Breast epithelium (tissue), 4 donors: ENCODE results near the gene GRIN1. TPM values are rescaled to one million over a fixed set of nuclear protein-coding genes. Genes with fewer than 3 reads are reported as not detected.

Experiments used
- DNase-seq, 2 donors: peaks; one replicate each; pipeline ENCODE4 v3.0.0-alpha.2; 2019; ENCODE audit warnings: low spot score in 2 of 2
- H3K27ac ChIP-seq, 2 donors: fragments of 200-600 bp; sonication (generic) in 1 of 2; one replicate each; pipeline ENCODE4 v1.5.1; 2016 to 2019; ENCODE audit warnings: mild to moderate bottlenecking in 1 of 2
- H3K27me3 ChIP-seq, 2 donors: fragments of 200-600 bp; sonication (generic) in 1 of 2; one replicate each; pipeline versions ENCODE4 v1.5.1 to v1.6.0; 2017 to 2019; ENCODE audit warnings: control low read depth in 1 of 2, mild to moderate bottlenecking in 1 of 2
- H3K36me3 ChIP-seq: fragments of 200-600 bp; one replicate; pipeline ENCODE4 v1.5.1; 2019
- H3K4me1 ChIP-seq, 2 donors: fragments of 200-600 bp; sonication (generic); one replicate each; pipeline ENCODE4 v1.5.1; 2016 to 2019; ENCODE audit warnings: control low read depth in 1 of 2
- H3K4me3 ChIP-seq, 3 donors: fragments of 200-600 bp; sonication (generic); 1 replicate in 2 of 3; 2 replicates in 1 of 3; pipeline ENCODE4 v1.5.1; 2016 to 2019; ENCODE audit warnings: mild to moderate bottlenecking in 3 of 3, moderate library complexity in 2 of 3
- H3K9me3 ChIP-seq, 2 donors: fragments of 200-600 bp; sonication (generic) in 1 of 2; one replicate each; pipeline ENCODE4 v1.5.1; 2016 to 2019; ENCODE audit warnings: control low read depth in 1 of 2
- POLR2A ChIP-seq: fragments of 450-650 bp; IDR thresholded peaks from one replicate; pipeline ENCODE4 v1.6.1; 2016; ENCODE audit warnings: antibody characterized with exemption, mild to moderate bottlenecking, moderate library complexity
- POLR2AphosphoS5 ChIP-seq, 3 donors: sonication (generic); formaldehyde crosslinking; IDR thresholded peaks; one replicate each; pipeline ENCODE4 v1.6.1; 2017; ENCODE audit warnings: antibody characterized with exemption in 3 of 3
- intact Hi-C: fragments of 100-400 bp; cut with DNase I; formaldehyde crosslinking; loops from one replicate; pipeline ENCODE4 v1.15.1; 2023; ENCODE audit warnings: low total_unique reads
- total RNA-seq, 3 donors: library from RNA; depleted of rRNA; stranded (reverse); fragments of >200 nt; gene quantifications; one replicate each; pipeline ENCODE4 v1.1.0, GENCODE V29; 2016
- TF ChIP-seq, protein P1 (sequence below), 3 donors: fragments of 450-650 bp; IDR thresholded peaks; one replicate each; pipeline ENCODE4 v1.5.1; 2016 to 2017; ENCODE audit warnings: antibody characterized with exemption in 3 of 3, mild to moderate bottlenecking in 3 of 3, moderate library complexity in 3 of 3

The GRIN1 gene
- total RNA-seq, 3 donors from 2014 or later, result 1.3 to 1.9 TPM; not detected in 1

DNA sequence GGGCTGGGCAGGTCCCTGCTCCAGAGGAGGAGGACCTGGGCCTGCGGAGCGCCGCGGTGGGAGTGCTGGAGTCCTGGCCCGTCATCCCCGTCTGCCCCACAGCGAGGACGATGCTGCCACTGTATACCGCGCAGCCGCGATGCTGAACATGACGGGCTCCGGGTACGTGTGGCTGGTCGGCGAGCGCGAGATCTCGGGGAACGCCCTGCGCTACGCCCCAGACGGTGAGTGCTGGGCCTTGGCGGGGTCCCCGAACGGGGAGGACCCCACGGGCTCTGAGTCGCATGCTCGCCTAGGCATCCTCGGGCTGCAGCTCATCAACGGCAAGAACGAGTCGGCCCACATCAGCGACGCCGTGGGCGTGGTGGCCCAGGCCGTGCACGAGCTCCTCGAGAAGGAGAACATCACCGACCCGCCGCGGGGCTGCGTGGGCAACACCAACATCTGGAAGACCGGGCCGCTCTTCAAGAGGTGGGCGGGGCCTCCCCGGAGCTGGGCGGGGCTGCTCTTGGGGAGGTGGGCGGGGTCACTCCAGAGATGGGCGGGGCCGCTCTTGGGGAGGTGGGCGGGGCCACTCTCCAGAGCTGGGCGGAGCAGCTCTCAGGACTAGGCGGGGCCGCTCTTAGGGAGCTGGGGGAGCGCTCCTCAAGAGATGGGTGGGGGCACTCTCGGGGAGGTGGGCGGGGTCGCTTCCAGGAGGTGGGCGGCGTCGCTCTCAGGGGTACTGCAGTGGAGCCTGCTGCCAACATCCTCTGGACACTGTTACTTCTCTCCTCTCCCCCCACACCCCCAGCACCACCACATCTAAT is 17.8 kb downstream of the GRIN1 start:
- TF ChIP-seq POLR2AphosphoS5 (IDR thresholded peaks at IDR 0.05), result no peak
- TF ChIP-seq, protein P1, sequence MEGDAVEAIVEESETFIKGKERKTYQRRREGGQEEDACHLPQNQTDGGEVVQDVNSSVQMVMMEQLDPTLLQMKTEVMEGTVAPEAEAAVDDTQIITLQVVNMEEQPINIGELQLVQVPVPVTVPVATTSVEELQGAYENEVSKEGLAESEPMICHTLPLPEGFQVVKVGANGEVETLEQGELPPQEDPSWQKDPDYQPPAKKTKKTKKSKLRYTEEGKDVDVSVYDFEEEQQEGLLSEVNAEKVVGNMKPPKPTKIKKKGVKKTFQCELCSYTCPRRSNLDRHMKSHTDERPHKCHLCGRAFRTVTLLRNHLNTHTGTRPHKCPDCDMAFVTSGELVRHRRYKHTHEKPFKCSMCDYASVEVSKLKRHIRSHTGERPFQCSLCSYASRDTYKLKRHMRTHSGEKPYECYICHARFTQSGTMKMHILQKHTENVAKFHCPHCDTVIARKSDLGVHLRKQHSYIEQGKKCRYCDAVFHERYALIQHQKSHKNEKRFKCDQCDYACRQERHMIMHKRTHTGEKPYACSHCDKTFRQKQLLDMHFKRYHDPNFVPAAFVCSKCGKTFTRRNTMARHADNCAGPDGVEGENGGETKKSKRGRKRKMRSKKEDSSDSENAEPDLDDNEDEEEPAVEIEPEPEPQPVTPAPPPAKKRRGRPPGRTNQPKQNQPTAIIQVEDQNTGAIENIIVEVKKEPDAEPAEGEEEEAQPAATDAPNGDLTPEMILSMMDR (IDR thresholded peaks at IDR 0.05), result no peak
- TF ChIP-seq POLR2A, result no peak
- Histone ChIP-seq H3K36me3 (no peaks in the 10 kb centered on the region), H3K27me3 (peaks cover 3 to 72% of the 10 kb centered on the region in 2 donors), H3K4me3 (peak overlapping the region in 2 of 3 donors; percentile 3 to 46), H3K4me1 (no peaks in the 10 kb centered on the region), H3K9me3 (no peaks in the 10 kb centered on the region), H3K27ac (no peak overlapping the region)
- DNase-seq, result no peak
- intact Hi-C loops, result no loop called here

DNA sequence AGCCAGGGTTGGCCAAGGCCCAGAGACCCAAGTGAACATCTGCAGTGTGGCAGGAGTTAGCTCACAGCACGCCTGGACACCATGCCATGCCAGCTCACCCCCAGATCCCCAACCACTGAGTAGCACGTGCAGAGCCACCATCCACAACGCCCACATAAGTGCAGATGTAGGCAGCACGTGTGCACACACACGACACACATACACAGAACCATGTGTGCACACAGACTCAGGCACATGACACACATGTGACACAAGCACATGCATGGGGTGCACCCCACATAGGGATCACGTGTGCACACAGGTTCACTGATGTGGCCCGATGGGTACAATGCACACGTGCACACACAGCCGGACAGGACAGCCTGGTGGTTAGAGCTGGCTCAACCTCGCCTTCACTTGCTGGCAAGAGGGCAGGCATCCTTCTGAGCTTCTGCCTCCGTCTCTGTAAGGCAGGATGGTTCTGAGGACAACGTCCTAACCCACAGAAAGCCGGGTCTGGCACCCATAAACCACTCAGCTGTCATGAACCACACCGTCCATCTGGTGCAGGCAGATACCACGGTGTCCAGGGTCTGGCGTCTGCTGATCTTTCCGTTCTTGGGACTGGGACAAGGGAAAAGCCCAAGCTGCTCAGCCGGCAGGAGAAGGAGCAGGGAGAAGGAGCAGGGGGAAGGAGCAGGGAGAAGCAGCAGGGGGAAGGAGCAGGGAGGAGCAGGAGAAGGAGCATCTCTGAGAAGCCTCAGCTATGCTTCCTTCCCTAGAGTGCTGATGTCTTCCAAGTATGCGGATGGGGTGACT is 18.9 kb downstream of the GRIN1 start:
- H3K27me3 ChIP-seq, result peaks cover 3 to 83% of the 10 kb centered on the region in 2 donors
- H3K36me3 ChIP-seq, result no peaks in the 10 kb centered on the region
- H3K4me1 ChIP-seq, result peaks cover 0 to under 1% of the 10 kb centered on the region in 2 donors
- no peak for DNase-seq
- intact Hi-C loops, result no loop called here
- TF ChIP-seq, protein P1 (IDR thresholded peaks at IDR 0.05), result no peak
- no peak for TF ChIP-seq POLR2A
- TF ChIP-seq POLR2AphosphoS5 (IDR thresholded peaks at IDR 0.05), result no peak
- no peak overlapping the region for H3K4me3 ChIP-seq
- no peak overlapping the region for H3K27ac ChIP-seq
- no peaks in the 10 kb centered on the region for H3K9me3 ChIP-seq

DNA sequence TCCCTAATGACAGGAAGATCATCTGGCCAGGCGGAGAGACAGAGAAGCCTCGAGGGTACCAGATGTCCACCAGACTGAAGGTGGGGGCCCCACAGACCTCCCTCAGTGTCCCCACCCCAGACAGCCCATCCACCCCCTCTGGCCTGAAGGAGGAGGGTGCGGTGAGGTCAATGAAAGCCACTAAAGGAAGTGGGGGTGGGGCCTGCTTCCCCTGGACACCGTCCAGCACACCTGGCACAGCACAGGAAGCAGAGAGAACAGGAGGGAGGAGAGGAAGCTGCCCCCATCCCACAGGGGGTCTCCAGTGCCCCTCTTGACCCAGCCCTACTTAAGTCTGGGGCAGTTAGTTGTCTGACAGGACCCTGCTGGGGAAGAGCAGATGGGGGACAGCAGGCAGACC is 19.7 kb downstream of the GRIN1 start:
- DNase-seq, result no peak
- TF ChIP-seq, protein P1 (IDR thresholded peaks at IDR 0.05), result no peak
- TF ChIP-seq POLR2AphosphoS5 (IDR thresholded peaks at IDR 0.05), result no peak
- TF ChIP-seq POLR2A, result no peak
- no peaks in the 10 kb centered on the region for H3K9me3 ChIP-seq
- no peak overlapping the region for H3K4me3 ChIP-seq
- no peak overlapping the region for H3K27ac ChIP-seq
- intact Hi-C loops, result no loop called here
- no peaks in the 10 kb centered on the region for H3K36me3 ChIP-seq
- peaks cover 3 to 91% of the 10 kb centered on the region in 2 donors for H3K27me3 ChIP-seq
- peaks cover 0 to 4% of the 10 kb centered on the region in 2 donors for H3K4me1 ChIP-seq

DNA sequence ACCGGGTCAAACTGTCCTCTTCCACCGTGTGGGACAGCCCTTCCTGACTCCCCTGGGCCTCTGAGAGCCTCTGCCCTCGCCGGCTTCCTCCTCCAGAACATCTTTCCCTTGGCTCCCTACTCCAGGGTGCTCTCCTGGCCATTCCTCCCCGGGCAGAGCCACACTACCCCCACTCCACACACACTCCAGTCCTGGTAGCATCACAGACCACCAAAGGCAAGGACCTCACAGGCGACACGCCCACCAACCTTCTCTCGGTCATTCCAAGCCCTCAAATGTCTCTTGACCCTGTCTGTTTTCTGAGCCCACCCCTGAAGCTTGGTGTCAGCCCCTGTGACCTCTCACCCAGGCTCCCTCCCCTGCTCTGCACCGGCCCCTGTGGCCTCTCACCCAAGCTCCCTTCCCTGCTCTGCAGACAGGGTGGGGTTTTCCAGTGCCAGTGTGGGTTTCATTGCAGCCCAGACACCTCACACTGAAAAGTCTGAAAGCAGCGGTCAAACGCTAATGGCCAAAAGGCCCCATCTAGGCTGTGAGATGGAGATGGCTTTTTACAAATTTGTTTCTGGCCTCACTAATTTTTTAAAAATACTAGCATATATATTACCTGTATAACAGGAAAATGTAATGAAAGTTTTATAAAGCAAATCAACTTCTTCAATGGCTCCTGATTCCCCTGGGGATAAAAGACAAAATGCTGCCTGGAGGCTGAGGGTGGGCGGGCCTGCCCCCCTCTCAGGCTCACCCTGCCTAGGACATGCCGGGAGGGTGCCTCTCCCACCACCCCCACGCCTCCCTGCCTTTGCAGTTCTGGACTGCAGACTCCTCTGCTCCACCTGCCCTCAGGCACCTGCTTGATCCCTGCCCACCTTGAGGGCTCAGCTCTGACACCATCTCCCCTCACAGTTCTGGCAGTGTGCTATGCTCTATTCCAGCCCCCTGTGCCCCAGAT is 20.4 kb downstream of the GRIN1 start:
- TF ChIP-seq, protein P1 (IDR thresholded peaks at IDR 0.05), result no peak
- TF ChIP-seq POLR2AphosphoS5 (IDR thresholded peaks at IDR 0.05) (no peak), POLR2A (no peak)
- peaks cover 5 to 99% of the 10 kb centered on the region in 2 donors for H3K27me3 ChIP-seq

More for the DNA sequence above, 20.4 kb downstream of the GRIN1 start:
- H3K36me3 ChIP-seq, result no peaks in the 10 kb centered on the region
- H3K4me1 ChIP-seq, result peaks cover 0 to 4% of the 10 kb centered on the region in 2 donors
- no peak overlapping the region for H3K27ac ChIP-seq
- DNase-seq, result no peak
- intact Hi-C loops, result no loop called here
- no peaks in the 10 kb centered on the region for H3K9me3 ChIP-seq
- no peak overlapping the region for H3K4me3 ChIP-seq
